SK-N-SH (cell line): ENCODE results near the gene IRF1. TPM values are rescaled to one million over a fixed set of nuclear protein-coding genes. Genes with fewer than 3 reads are reported as not detected.

Experiments
- CTCF ChIA-PET: fragments of 300-600, 350-600 bp; formaldehyde crosslinking; extraction: SDS; loops from one replicate; lab custom pipeline; 2021; lab: Yijun Ruan, JAX
- POLR2A ChIA-PET: fragments of 350-600 bp; sonication (Branson Sonifier 250); formaldehyde crosslinking; extraction: SDS; loops from one replicate; lab custom pipeline; 2020; ENCODE audit warnings: antibody characterized with exemption, inconsistent platforms; lab: Yijun Ruan, JAX
- DNase-seq: peaks from one replicate; pipeline ENCODE4 v3.0.0; 2012
- H2AFZ ChIP-seq: fragments of 200-600 bp; sonication (generic); 2 replicates; pipeline ENCODE4 v1.8.1; 2016; ENCODE audit warnings: antibody characterized with exemption, mild to moderate bottlenecking, low read depth
- H3F3A ChIP-seq: fragments of 200-600 bp; sonication (generic); replicated peaks from 2 replicates; pipeline ENCODE3; 2016; ENCODE audit warnings: antibody characterized with exemption, mild to moderate bottlenecking; ENCODE audit not compliant: insufficient read depth
- H3K27ac ChIP-seq, 2 experiments: fragments of 200-500 bp in 1 of 2; fragments of 200-600 bp in 1 of 2; sonication (Bioruptor generic) in 1 of 2; sonication (generic), shearing (Covaris generic) in 1 of 2; 2 replicates each; pipeline versions ENCODE4 v1.5.1 to v1.6.1; 2014 to 2016; ENCODE audit warnings: low read depth in 2 of 2, inconsistent platforms in 1 of 2, low read length in 1 of 2, mild to moderate bottlenecking in 1 of 2, mixed read lengths in 1 of 2
- H3K27me3 ChIP-seq: fragments of 200-600 bp; sonication (generic), shearing (Covaris generic); 2 replicates; pipeline ENCODE4 v1.6.1; 2016; ENCODE audit warnings: mixed run types; ENCODE audit not compliant: insufficient read depth
- H3K36me3 ChIP-seq, 2 experiments: fragments of 200-500 bp in 1 of 2; fragments of 200-600 bp in 1 of 2; sonication (Bioruptor generic) in 1 of 2; sonication (generic) in 1 of 2; replicated peaks in 1 of 2; 2 replicates each; pipeline versions ENCODE3 to v1.5.1; 2014 to 2016; ENCODE audit warnings: low read length in 1 of 2, mild to moderate bottlenecking in 1 of 2; ENCODE audit not compliant: insufficient read depth in 2 of 2, control insufficient read depth in 1 of 2
- H3K4me1 ChIP-seq, 2 experiments: fragments of 200-500 bp in 1 of 2; fragments of 200-600 bp in 1 of 2; sonication (Bioruptor generic) in 1 of 2; sonication (generic), shearing (Covaris generic) in 1 of 2; 2 replicates each; pipeline versions ENCODE4 v1.5.1 to v1.6.1; 2014 to 2016; ENCODE audit warnings: low read depth in 1 of 2, low read length in 1 of 2, mixed run types in 1 of 2; ENCODE audit not compliant: insufficient read depth in 2 of 2, control insufficient read depth in 1 of 2
- H3K4me2 ChIP-seq: fragments of 200-600 bp; sonication (generic), shearing (Covaris generic); 2 replicates; pipeline ENCODE4 v1.6.1; 2017; ENCODE audit warnings: mixed run types
- H3K4me3 ChIP-seq, 2 experiments: fragments of 200-500 bp in 1 of 2; fragments of 200-600 bp in 1 of 2; sonication (Bioruptor generic) in 1 of 2; sonication (generic), shearing (Covaris generic) in 1 of 2; 2 replicates each; pipeline versions ENCODE4 v1.5.1 to v1.8.1; 2014 to 2016; ENCODE audit warnings: low read depth in 2 of 2, inconsistent platforms in 1 of 2, low read length in 1 of 2, mild to moderate bottlenecking in 1 of 2, mixed read lengths in 1 of 2, moderate library complexity in 1 of 2
- H3K79me2 ChIP-seq: fragments of 200-600 bp; sonication (generic); 2 replicates; pipeline ENCODE4 v1.8.1; 2017; ENCODE audit warnings: mild to moderate bottlenecking; ENCODE audit not compliant: insufficient read depth
- H3K9ac ChIP-seq: fragments of 200-600 bp; sonication (generic); 2 replicates; pipeline ENCODE4 v1.6.1; 2017; ENCODE audit warnings: mixed run types
- H3K9me2 ChIP-seq: fragments of 200-600 bp; sonication (generic); 2 replicates; pipeline ENCODE4 v1.6.1; 2017; ENCODE audit warnings: mixed run types
- H3K9me3 ChIP-seq: fragments of 200-600 bp; sonication (generic); 2 replicates; pipeline ENCODE4 v1.6.1; 2017; ENCODE audit warnings: mixed run types, mild to moderate bottlenecking, moderate library complexity
- H4K20me1 ChIP-seq: fragments of 200-600 bp; sonication (generic); 2 replicates; pipeline ENCODE4 v1.6.1; 2017; ENCODE audit warnings: mild to moderate bottlenecking, mixed run types; ENCODE audit not compliant: insufficient read depth
- ELF1 ChIP-seq: IDR thresholded peaks from 2 replicates; pipeline ENCODE4 v1.4.0; 2012
- EP300 ChIP-seq, 2 experiments: IDR thresholded peaks; 2 replicates each; pipeline versions ENCODE4 v1.4.0 to v1.6.1; 2012; ENCODE audit warnings: borderline replicate concordance in 1 of 2, low read depth in 1 of 2, low read length in 1 of 2
- FOXM1 ChIP-seq: IDR thresholded peaks from 2 replicates; pipeline ENCODE4 v1.4.0; 2012; ENCODE audit warnings: low read depth, mild to moderate bottlenecking
- GATA2 ChIP-seq: sonication (generic); formaldehyde crosslinking; IDR thresholded peaks from 2 replicates; pipeline ENCODE4 v1.5.0; 2020; ENCODE audit warnings: mild to moderate bottlenecking, missing genetic modification reagents
- MEF2A ChIP-seq: IDR thresholded peaks from 2 replicates; pipeline ENCODE4 v1.4.0; 2012; ENCODE audit warnings: low read depth, borderline replicate concordance
- MXI1 ChIP-seq: IDR thresholded peaks from 2 replicates; pipeline ENCODE4 v1.6.1; 2012; ENCODE audit warnings: mild to moderate bottlenecking, low read depth, low read length, improper control_type of control experiment
- NFIC ChIP-seq: IDR thresholded peaks from 2 replicates; pipeline ENCODE4 v1.4.0; 2012; ENCODE audit warnings: borderline replicate concordance
- POLR2AphosphoS5 ChIP-seq: IDR thresholded peaks from 2 replicates; pipeline ENCODE4 v1.6.1; 2012; ENCODE audit warnings: low read depth, low read length
- RCOR1 ChIP-seq: fragments of 150-350 bp; IDR thresholded peaks from 2 replicates; pipeline ENCODE4 v1.6.1; 2017; ENCODE audit warnings: antibody characterized with exemption, low read length
- RFX5 ChIP-seq: IDR thresholded peaks from 2 replicates; pipeline ENCODE4 v1.6.1; 2012; ENCODE audit warnings: mild to moderate bottlenecking, improper control_type of control experiment, low read length
- SIN3A ChIP-seq: IDR thresholded peaks from 2 replicates; pipeline ENCODE4 v1.6.1; 2012; ENCODE audit warnings: low read depth, mild to moderate bottlenecking, low read length, moderate library complexity, borderline replicate concordance
- SMC3 ChIP-seq: IDR thresholded peaks from 2 replicates; pipeline ENCODE4 v1.6.1; 2012; ENCODE audit warnings: low read depth, low read length, improper control_type of control experiment
- TCF12 ChIP-seq: IDR thresholded peaks from 2 replicates; pipeline ENCODE4 v1.4.0; 2012
- YY1 ChIP-seq: IDR thresholded peaks from 2 replicates; pipeline ENCODE4 v1.4.0; 2012; ENCODE audit warnings: low read depth, mild to moderate bottlenecking
- WGBS: methylation state at CpG from one replicate; pipeline ENCODE4 v1.1.6; 2017; ENCODE audit warnings: low lambda C conversion rate; 5-methylcytosine and 5-hydroxymethylcytosine counted together
- polyA plus RNA-seq, 3 experiments: library from polyadenylated mRNA; depleted of rRNA; stranded (reverse); fragments of >200 nt; gene quantifications; 2 replicates each; pipeline ENCODE4 v1.2.3, GENCODE V29; 2012
- TF ChIP-seq, protein P1 (sequence below): IDR thresholded peaks from 2 replicates; pipeline ENCODE4 v1.6.1; 2012; ENCODE audit warnings: mild to moderate bottlenecking, low read depth, low read length, moderate library complexity
- TF ChIP-seq, protein P2 (sequence below): fragments of 200-600 bp; sonication (generic); IDR thresholded peaks from 2 replicates; pipeline ENCODE4 v1.6.1; 2017; ENCODE audit warnings: antibody characterized with exemption, mild to moderate bottlenecking, moderate library complexity
- TF ChIP-seq, protein P3 (sequence below): IDR thresholded peaks from 2 replicates; pipeline ENCODE4 v1.4.0; 2012; ENCODE audit warnings: low read depth, borderline replicate concordance
- TF ChIP-seq, protein P4 (sequence below): IDR thresholded peaks from 2 replicates; pipeline ENCODE4 v1.4.0; 2012; ENCODE audit warnings: low read depth
- TF ChIP-seq, protein P5 (sequence below): IDR thresholded peaks from 2 replicates; pipeline ENCODE4 v1.4.0; 2012; ENCODE audit warnings: low read depth, borderline replicate concordance

IRF1 gene
- polyA plus RNA-seq, 1 of the 3 experiments (the other 2 are of a cell fraction): 15.2 TPM

DNA sequence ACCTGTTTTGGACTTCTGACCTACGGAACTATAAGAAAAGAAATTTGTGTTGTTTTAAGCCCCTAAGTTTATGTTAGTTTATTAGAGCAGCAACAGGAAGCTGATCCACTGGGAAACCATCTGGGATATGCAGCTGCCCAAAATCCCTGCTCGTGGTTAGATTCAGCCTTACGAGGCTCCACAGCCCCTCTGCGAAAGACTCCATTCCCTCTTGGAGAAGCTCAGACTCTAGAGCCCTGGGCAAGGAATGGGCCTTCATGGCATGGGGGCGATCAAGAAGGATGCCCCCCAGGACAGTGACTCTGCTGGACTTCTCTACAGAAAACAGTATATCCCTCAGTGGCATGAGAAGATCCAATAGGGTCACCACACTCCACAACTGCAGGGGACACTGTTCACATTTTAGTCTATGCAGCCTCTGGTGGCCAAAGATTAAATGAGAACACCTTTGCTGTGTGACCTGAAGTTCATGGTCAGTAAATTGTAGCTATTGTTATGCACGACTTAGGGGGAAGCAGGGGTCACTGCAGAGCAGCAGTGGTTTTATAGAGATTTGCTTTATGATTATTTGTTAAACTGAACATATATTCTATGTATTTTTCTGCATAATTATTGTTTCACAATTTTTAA lies 21.1 kb downstream of the IRF1 start (continued):
- TF ChIP-seq, protein P1, sequence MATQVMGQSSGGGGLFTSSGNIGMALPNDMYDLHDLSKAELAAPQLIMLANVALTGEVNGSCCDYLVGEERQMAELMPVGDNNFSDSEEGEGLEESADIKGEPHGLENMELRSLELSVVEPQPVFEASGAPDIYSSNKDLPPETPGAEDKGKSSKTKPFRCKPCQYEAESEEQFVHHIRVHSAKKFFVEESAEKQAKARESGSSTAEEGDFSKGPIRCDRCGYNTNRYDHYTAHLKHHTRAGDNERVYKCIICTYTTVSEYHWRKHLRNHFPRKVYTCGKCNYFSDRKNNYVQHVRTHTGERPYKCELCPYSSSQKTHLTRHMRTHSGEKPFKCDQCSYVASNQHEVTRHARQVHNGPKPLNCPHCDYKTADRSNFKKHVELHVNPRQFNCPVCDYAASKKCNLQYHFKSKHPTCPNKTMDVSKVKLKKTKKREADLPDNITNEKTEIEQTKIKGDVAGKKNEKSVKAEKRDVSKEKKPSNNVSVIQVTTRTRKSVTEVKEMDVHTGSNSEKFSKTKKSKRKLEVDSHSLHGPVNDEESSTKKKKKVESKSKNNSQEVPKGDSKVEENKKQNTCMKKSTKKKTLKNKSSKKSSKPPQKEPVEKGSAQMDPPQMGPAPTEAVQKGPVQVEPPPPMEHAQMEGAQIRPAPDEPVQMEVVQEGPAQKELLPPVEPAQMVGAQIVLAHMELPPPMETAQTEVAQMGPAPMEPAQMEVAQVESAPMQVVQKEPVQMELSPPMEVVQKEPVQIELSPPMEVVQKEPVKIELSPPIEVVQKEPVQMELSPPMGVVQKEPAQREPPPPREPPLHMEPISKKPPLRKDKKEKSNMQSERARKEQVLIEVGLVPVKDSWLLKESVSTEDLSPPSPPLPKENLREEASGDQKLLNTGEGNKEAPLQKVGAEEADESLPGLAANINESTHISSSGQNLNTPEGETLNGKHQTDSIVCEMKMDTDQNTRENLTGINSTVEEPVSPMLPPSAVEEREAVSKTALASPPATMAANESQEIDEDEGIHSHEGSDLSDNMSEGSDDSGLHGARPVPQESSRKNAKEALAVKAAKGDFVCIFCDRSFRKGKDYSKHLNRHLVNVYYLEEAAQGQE: no peak
- TF ChIP-seq TCF12 (no peak), GATA2 (CRISPR knock-in tag) (no peak), ELF1 (no peak), MXI1 (no peak)
- TF ChIP-seq, protein P2, sequence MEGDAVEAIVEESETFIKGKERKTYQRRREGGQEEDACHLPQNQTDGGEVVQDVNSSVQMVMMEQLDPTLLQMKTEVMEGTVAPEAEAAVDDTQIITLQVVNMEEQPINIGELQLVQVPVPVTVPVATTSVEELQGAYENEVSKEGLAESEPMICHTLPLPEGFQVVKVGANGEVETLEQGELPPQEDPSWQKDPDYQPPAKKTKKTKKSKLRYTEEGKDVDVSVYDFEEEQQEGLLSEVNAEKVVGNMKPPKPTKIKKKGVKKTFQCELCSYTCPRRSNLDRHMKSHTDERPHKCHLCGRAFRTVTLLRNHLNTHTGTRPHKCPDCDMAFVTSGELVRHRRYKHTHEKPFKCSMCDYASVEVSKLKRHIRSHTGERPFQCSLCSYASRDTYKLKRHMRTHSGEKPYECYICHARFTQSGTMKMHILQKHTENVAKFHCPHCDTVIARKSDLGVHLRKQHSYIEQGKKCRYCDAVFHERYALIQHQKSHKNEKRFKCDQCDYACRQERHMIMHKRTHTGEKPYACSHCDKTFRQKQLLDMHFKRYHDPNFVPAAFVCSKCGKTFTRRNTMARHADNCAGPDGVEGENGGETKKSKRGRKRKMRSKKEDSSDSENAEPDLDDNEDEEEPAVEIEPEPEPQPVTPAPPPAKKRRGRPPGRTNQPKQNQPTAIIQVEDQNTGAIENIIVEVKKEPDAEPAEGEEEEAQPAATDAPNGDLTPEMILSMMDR: no peak

DNA sequence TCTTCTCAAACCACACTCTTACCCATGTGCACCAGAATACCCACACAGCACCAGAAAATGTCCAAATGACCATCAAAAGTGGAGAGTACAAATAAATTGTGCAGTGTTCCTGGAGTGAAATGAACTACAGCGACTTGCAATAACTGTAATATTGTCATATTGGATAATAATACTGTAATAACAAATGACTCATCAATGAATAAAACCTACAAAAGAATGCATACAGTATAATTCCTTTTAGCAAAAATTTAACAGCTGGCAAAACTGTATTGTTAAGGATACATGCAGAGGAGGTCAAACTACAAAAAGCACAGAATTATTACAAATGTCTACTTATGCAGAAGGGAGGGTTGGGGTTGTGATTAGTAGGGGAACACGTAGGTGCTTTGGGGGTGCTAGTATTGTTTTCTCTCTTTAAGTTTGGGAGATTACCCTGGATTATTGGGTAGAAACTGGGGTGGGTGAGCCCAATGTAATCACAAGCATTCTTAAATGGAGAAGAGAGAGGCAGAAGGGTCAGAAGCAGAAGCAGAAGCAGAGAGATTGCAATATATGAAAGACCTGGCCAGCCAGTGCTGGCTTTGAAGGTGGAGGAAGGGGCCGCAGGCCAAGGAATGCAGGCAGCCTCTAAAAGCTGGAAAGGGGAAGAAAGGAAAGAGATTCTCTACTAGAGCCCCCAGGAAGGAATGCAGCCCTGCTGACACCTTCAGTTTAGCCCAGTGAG lies 21.8 kb downstream of the IRF1 start:
- Histone ChIP-seq H3K4me1 (peaks cover 9 to 44% of the 10 kb centered on the region in 2 experiments; a peak in 3 of 4 replicates), H3F3A (no peaks in the 10 kb centered on the region), H3K27ac (no peak overlapping the region), H3K36me3 (no peaks in the 10 kb centered on the region), H3K4me2 (no peak overlapping the region), H3K9me2 (no peaks in the 10 kb centered on the region), H3K9me3 (no peaks in the 10 kb centered on the region), H3K27me3 (no peaks in the 10 kb centered on the region), H3K4me3 (no peak overlapping the region), H3K79me2 (no peaks in the 10 kb centered on the region), H2AFZ (no peak overlapping the region), H4K20me1 (no peaks in the 10 kb centered on the region), H3K9ac (no peak overlapping the region)
- WGBS: 84% methylated on average over 3 of the region's 3 CpGs
- TF ChIP-seq FOXM1 (no peak), RCOR1 (no peak), SIN3A (no peak), SMC3 (no peak), RFX5 (no peak), NFIC (no peak), EP300 (IDR thresholded peaks at IDR 0.05; ENCODE audit: borderline replicate concordance in 1 of 2, low read depth in 1 of 2, low read length in 1 of 2) (no peak), YY1 (no peak), ELF1 (no peak), POLR2AphosphoS5 (no peak), MEF2A (no peak)
- TF ChIP-seq, protein P3, sequence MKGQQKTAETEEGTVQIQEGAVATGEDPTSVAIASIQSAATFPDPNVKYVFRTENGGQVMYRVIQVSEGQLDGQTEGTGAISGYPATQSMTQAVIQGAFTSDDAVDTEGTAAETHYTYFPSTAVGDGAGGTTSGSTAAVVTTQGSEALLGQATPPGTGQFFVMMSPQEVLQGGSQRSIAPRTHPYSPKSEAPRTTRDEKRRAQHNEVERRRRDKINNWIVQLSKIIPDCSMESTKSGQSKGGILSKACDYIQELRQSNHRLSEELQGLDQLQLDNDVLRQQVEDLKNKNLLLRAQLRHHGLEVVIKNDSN: no peak
- TF ChIP-seq, protein P4, sequence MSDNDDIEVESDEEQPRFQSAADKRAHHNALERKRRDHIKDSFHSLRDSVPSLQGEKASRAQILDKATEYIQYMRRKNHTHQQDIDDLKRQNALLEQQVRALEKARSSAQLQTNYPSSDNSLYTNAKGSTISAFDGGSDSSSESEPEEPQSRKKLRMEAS: no peak
- TF ChIP-seq, protein P5, sequence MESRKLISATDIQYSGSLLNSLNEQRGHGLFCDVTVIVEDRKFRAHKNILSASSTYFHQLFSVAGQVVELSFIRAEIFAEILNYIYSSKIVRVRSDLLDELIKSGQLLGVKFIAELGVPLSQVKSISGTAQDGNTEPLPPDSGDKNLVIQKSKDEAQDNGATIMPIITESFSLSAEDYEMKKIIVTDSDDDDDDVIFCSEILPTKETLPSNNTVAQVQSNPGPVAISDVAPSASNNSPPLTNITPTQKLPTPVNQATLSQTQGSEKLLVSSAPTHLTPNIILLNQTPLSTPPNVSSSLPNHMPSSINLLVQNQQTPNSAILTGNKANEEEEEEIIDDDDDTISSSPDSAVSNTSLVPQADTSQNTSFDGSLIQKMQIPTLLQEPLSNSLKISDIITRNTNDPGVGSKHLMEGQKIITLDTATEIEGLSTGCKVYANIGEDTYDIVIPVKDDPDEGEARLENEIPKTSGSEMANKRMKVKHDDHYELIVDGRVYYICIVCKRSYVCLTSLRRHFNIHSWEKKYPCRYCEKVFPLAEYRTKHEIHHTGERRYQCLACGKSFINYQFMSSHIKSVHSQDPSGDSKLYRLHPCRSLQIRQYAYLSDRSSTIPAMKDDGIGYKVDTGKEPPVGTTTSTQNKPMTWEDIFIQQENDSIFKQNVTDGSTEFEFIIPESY: no peak
- ChIA-PET CTCF (interaction anchor here (1.0 to 1.7 kb wide), 5 partner anchors 10 to 41 kb away, joined by 3 to 7 read pairs (median 3); partner anchors contain the start of gene IRF1), POLR2A (interaction anchor here (1.9 kb wide), 1 partner anchor 27 kb away, joined by 4 read pairs; no protein-coding TSS in a partner anchor)
- no peak for DNase-seq
